ENCODE results near the gene PRSS8.

DNA sequence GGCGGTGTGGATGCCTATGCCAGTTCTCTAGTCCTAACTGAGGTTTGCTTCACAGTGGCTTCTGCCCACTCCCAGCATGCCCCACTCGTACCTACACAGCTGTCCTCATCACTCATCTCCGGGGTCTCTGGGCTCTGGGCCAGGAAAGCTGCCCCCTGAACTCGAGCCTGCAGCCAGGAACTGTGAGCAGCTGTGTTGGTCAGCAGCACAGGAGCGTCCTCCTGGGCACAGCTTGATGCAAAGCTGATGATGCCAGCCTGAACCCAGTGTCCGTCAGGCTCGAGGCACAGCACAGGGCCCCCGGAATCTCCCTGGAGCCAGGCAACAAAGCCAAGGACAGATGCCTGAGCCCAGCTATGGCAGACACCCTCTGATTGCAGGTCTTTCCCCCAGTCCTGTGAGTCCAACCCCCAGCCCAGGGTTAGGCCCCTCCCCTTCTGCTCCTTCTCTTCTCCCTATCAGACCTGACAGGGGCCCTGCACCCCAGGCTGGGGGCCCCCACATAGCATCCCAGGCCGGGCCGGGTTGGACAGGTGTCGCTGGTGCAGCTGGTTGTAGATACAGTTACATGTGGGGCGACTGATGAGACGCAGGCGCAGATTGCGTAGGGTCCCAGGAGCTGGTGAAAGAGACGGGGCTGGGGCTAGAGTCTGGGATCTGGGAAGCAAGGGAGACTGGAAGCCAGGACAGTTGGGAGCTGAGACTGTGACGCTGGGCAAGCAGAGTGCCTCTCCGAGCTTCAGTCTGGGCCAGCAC lies 49.5 kb downstream of the PRSS8 start:
- TF ChIP-seq, protein P1, sequence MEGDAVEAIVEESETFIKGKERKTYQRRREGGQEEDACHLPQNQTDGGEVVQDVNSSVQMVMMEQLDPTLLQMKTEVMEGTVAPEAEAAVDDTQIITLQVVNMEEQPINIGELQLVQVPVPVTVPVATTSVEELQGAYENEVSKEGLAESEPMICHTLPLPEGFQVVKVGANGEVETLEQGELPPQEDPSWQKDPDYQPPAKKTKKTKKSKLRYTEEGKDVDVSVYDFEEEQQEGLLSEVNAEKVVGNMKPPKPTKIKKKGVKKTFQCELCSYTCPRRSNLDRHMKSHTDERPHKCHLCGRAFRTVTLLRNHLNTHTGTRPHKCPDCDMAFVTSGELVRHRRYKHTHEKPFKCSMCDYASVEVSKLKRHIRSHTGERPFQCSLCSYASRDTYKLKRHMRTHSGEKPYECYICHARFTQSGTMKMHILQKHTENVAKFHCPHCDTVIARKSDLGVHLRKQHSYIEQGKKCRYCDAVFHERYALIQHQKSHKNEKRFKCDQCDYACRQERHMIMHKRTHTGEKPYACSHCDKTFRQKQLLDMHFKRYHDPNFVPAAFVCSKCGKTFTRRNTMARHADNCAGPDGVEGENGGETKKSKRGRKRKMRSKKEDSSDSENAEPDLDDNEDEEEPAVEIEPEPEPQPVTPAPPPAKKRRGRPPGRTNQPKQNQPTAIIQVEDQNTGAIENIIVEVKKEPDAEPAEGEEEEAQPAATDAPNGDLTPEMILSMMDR (IDR thresholded peaks at IDR 0.05), result no peak
- TF ChIP-seq POLR2A (IDR thresholded peaks at IDR 0.05), result no peak

Data from thyroid gland (tissue), 4 donors.